Measurements from ENCODE around the gene TBXAS1.

Gene TBXAS1

DNA sequence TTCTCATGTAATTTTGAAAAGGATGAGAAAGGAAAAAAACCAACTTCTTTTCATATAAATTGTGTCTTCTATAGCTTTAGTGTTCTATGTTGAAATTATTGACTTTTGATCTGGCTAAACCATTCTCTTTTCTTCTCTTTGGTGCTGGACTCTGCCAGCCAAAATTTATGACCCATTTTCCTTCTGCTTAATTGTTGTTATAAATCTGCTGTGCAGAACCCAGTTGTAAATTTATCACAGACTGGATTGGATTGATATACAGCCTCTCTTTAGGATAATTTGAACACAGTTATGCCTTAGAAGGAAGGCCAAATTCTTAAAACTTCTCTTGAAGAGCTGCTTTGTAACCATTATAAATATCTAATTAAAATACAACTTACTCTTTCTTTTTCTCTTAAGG is 139.9 kb downstream of the TBXAS1 start:
- TF ChIP-seq, protein P1, sequence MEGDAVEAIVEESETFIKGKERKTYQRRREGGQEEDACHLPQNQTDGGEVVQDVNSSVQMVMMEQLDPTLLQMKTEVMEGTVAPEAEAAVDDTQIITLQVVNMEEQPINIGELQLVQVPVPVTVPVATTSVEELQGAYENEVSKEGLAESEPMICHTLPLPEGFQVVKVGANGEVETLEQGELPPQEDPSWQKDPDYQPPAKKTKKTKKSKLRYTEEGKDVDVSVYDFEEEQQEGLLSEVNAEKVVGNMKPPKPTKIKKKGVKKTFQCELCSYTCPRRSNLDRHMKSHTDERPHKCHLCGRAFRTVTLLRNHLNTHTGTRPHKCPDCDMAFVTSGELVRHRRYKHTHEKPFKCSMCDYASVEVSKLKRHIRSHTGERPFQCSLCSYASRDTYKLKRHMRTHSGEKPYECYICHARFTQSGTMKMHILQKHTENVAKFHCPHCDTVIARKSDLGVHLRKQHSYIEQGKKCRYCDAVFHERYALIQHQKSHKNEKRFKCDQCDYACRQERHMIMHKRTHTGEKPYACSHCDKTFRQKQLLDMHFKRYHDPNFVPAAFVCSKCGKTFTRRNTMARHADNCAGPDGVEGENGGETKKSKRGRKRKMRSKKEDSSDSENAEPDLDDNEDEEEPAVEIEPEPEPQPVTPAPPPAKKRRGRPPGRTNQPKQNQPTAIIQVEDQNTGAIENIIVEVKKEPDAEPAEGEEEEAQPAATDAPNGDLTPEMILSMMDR (IDR thresholded peaks at IDR 0.05; ENCODE audit: extremely low read depth, missing control alignments), result no peak
- no peak for DNase-seq (ENCODE audit: low spot score)

DNA sequence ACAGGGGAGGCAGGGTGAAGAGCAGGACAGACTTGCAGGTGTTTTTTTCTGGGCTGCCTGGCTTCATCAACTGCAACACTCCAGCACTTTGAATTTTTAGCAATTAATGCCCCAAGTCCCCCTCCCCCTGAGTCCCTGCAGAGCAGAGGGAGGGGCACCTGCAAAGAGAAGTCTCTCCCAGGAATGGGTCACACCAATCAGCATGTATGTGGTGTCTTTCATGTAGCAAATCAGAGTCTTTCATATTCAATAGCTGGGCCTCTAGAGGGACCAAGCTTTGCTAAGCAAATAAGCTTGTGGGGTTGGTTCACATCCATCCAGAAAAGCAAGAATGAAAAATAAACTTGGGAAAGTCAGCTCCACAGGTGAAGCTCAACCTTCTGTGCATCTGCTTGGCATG is 143.0 kb downstream of the TBXAS1 start:
- TF ChIP-seq, protein P1 (IDR thresholded peaks at IDR 0.05; ENCODE audit: extremely low read depth, missing control alignments), result no peak
- no peak for DNase-seq (ENCODE audit: low spot score)

DNA sequence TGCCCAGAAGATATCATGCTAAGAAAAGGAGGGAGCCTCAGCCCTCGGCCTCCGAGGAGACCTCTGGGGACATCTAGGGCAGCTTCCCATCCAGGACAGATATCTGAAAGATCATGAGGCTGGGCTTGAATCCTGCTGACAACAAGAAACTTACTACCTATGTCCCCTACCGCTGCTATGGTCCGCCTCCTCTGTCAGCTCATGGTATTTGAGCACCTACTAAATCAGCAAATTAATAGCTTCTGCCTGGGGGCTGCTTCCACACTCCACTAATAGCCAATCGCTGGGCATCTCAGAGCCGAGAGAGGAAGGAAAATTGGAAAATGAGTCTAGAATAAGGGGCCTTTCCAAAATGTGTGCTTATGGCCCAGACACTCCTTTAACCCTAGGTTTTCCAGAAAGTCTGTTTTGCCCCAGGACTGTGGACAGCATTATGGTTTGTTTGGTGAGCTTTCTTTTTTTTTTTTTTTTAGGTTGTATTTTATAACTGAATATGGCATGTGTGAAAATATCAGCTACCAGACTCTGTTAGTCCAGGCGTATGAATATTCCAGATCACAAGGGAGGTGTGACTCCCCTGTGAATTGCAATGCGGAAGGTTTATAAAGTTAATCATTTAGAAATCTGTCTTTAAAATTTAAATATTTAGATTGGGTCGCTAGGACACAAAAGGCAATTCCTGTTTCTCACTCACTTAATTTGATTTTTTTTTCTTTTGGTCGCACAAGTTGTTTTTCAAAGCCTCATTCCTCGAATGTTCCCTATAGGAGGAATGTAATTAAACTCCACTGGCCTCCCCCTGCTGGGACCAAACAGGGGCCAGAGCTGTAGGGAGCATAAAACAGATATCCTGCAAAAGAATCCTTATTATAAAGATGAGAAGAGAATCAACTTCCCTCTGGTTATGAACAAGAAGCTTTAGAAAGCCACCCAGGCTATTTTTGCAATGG is 144.3 kb downstream of the TBXAS1 start:
- TF ChIP-seq, protein P1 (IDR thresholded peaks at IDR 0.05; ENCODE audit: extremely low read depth, missing control alignments), result no peak
- no peak for DNase-seq (ENCODE audit: low spot score)

DNA sequence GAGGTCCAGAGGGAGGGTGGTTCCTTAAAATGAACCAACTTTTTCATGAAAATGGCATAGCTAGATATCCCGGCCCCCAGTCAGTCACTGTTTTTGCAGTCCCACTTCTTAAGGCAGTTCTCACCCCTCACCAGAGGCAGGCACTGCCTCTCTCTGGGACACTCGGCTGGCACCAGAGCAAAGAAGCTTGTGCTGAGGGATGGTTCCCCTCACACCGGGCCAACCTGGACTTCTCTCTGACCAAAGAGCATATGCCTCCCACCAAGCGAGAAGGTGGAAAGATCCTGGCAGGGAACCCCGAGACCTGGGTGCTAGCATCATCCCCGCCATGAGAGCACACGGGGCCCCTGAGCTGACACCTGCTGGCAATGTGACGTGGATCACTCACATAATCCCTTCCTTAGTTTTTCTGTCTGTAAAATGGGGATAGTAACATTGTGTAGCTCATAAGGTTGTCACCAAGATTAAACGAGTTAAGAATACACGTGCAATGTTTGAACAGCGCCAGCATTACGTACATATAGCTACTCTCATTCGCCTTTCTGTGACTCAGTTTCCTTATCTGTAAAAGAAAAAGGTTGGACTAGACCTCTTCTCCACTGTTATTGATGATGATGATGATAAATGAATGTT is 145.2 kb downstream of the TBXAS1 start:
- no peak for DNase-seq (ENCODE audit: low spot score)

DNA sequence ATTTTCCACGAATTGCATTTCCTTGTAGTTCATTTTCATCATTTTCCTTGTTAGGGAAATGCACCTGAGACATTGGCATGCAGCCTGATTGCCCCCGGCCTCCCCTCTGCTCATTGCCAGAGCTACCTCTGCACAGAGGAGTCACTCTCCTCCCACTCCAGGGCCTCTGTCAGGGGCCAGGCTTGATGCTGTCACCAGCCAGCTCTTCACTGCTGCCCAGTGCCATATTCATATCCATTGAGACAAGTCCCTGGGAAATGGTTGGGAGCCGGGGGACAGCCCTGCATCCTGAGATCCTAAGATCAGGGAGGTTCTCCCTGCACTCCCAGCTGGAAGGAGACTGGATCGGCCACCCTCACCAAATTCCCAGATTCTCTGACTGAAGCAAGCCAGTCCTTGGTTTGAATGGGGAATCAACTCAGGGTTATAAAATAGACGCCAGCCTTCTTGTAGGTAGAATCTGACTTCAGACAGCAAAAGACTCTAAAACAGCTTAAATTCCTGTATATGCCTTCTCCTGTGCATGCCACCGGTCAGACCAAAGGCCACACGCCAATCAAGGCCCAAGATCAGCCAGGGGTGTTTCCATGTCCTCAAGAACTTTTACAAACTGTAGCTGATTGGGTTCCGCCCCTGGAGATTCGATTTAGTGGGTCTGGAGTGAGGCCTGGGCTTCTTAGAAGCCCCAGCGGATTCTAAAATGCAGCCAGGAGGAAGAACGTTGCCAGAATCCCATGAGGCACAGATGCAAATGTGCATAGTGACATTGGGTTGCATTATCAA is 147.2 kb downstream of the TBXAS1 start:
- no peak for DNase-seq (ENCODE audit: low spot score)
- TF ChIP-seq, protein P1 (IDR thresholded peaks at IDR 0.05; ENCODE audit: extremely low read depth, missing control alignments), result no peak

More for the DNA sequence above, 145.2 kb downstream of the TBXAS1 start:
- TF ChIP-seq, protein P1 (IDR thresholded peaks at IDR 0.05; ENCODE audit: extremely low read depth, missing control alignments), result no peak

DNA sequence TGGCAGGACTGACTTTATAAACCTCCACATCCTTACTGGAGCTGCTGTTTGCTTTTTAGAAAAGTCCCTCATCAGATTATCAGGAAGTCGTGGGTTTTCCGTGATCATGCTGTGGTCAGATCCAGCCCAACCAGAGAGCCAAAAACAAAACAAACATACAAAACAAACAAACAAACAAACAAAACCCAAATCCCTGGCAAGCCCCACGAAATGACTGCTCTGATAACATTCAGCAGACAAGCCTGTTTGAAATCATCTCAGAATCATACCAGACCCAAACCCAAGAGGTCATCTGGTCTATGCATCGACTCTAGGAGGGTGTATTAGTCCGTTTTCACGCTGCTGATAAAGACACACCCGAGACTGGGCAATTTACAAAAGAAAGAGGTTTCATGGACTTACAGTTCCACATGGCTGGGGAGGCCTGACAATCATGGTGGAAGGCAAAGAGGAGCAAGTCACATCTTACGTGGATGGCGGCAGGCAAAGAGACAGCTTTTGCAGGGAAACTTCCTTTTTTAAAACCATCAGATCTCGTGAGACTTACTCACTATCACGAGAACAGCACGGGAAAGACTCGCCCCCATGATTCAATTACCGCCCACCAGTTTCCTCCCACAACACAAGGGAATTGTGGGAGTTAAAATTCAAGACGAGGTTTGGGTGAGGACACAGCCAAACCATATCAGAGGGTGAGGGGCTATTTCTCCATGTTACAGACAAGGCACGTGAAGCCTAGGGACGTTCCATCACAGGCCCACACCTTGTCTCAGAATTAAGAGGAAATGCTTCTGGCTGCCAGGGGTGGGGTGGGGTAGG is 148.0 kb downstream of the TBXAS1 start:
- TF ChIP-seq, protein P1 (IDR thresholded peaks at IDR 0.05; ENCODE audit: extremely low read depth, missing control alignments), result no peak
- no peak for DNase-seq (ENCODE audit: low spot score)
